ENCODE results near the gene RMRP.

DNA sequence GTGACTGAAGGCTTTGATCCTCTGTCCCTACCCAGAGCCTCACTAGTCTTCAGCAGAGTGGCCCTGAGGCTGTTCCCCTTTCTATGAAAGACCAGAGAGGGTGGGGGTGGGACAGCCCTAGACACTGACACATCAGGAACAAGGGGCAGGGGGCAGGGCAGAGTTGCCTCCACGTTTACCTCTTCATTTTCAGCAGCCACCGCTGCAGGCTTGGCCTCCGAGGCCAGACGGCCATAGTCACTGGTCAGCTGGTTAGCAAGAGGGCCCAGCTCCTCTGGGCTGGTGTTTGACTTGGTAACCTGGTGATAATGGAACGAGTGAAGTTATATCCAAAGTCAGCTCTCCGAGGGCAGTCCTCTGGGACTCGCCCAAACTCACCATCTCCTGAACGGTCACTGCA, 47.6 kb upstream of the RMRP start:
- no peak for TF ChIP-seq CREB1 (CRISPR knock-in tag; IDR thresholded peaks at IDR 0.05; ENCODE audit: low read depth)
- TF ChIP-seq, protein P1, sequence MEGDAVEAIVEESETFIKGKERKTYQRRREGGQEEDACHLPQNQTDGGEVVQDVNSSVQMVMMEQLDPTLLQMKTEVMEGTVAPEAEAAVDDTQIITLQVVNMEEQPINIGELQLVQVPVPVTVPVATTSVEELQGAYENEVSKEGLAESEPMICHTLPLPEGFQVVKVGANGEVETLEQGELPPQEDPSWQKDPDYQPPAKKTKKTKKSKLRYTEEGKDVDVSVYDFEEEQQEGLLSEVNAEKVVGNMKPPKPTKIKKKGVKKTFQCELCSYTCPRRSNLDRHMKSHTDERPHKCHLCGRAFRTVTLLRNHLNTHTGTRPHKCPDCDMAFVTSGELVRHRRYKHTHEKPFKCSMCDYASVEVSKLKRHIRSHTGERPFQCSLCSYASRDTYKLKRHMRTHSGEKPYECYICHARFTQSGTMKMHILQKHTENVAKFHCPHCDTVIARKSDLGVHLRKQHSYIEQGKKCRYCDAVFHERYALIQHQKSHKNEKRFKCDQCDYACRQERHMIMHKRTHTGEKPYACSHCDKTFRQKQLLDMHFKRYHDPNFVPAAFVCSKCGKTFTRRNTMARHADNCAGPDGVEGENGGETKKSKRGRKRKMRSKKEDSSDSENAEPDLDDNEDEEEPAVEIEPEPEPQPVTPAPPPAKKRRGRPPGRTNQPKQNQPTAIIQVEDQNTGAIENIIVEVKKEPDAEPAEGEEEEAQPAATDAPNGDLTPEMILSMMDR (conservative IDR thresholded peaks at IDR 0.05; ENCODE audit: low read depth in 2 of 2) = no peak
- no peak for TF ChIP-seq POLR2AphosphoS5 (IDR thresholded peaks at IDR 0.05; ENCODE audit: low read depth)
- no peak for TF ChIP-seq STAT1 (IDR thresholded peaks at IDR 0.05; ENCODE audit: unreplicated experiment)
- no peak for TF ChIP-seq EZH2 (IDR thresholded peaks at IDR 0.05; ENCODE audit: low read depth, unreplicated experiment)
- TF ChIP-seq, protein P2, sequence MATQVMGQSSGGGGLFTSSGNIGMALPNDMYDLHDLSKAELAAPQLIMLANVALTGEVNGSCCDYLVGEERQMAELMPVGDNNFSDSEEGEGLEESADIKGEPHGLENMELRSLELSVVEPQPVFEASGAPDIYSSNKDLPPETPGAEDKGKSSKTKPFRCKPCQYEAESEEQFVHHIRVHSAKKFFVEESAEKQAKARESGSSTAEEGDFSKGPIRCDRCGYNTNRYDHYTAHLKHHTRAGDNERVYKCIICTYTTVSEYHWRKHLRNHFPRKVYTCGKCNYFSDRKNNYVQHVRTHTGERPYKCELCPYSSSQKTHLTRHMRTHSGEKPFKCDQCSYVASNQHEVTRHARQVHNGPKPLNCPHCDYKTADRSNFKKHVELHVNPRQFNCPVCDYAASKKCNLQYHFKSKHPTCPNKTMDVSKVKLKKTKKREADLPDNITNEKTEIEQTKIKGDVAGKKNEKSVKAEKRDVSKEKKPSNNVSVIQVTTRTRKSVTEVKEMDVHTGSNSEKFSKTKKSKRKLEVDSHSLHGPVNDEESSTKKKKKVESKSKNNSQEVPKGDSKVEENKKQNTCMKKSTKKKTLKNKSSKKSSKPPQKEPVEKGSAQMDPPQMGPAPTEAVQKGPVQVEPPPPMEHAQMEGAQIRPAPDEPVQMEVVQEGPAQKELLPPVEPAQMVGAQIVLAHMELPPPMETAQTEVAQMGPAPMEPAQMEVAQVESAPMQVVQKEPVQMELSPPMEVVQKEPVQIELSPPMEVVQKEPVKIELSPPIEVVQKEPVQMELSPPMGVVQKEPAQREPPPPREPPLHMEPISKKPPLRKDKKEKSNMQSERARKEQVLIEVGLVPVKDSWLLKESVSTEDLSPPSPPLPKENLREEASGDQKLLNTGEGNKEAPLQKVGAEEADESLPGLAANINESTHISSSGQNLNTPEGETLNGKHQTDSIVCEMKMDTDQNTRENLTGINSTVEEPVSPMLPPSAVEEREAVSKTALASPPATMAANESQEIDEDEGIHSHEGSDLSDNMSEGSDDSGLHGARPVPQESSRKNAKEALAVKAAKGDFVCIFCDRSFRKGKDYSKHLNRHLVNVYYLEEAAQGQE (IDR thresholded peaks at IDR 0.05; ENCODE audit: unreplicated experiment) = no peak
- TF ChIP-seq EZH2phosphoT487 (IDR thresholded peaks at IDR 0.05; ENCODE audit: unreplicated experiment) = no peak
- TF ChIP-seq JUNB (IDR thresholded peaks at IDR 0.05; ENCODE audit: unreplicated experiment) = no peak
